HepG2 (cell line): ENCODE results near the gene FAF1. TPM values are rescaled to one million over a fixed set of nuclear protein-coding genes. Genes with fewer than 3 reads are reported as not detected.

Source experiments
- ATAC-seq: fragments of 200-7000 bp; cut with Tn5 transposase; 3 replicates; pipeline ENCODE4 v1.9.1; 2020; ENCODE audit warnings: mild to moderate bottlenecking, moderate library complexity
- BruUV-seq: library from RNA; stranded (reverse); fragments of 400-500 nt; replicated peaks from 2 replicates; lab custom pipeline; 2021; lab: Mats Ljungman, UMichigan
- CTCF ChIA-PET: fragments of 300-600 bp; formaldehyde crosslinking; extraction: SDS; loops from one replicate; lab custom pipeline; 2021; ENCODE audit warnings: low total read pairs, inconsistent platforms, low intra/inter-chr PET ratio; lab: Yijun Ruan, JAX
- POLR2A ChIA-PET: fragments of 350-600 bp; sonication (Branson Sonifier 250); formaldehyde crosslinking; loops from one replicate; lab custom pipeline; 2020; ENCODE audit warnings: antibody characterized with exemption, inconsistent platforms; lab: Yijun Ruan, JAX
- DNase-seq: peaks from one replicate; pipeline ENCODE4 v3.0.0-alpha.2; 2015; ENCODE audit warnings: low spot score
- FAIRE-seq: peaks from 3 replicates; lab custom pipeline; 2011; peaks lifted over from hg19 to GRCh38; lab: Jason Lieb, UNC
- H2AFZ ChIP-seq: one replicate; pipeline ENCODE4 v1.6.1; 2011; ENCODE audit warnings: low read length, inconsistent platforms
- H3K27ac ChIP-seq: fragments of 300-600 bp; 3 replicates; pipeline ENCODE4 v1.8.0; 2011; ENCODE audit warnings: mixed run types, mild to moderate bottlenecking, mixed read lengths, low read length, inconsistent platforms; ENCODE audit not compliant: insufficient read depth; ENCODE audit errors: extremely low read length
- H3K27me3 ChIP-seq, 2 experiments: fragments of 200-600 bp in 1 of 2; 2 replicates in 1 of 2; 3 replicates in 1 of 2; pipeline versions ENCODE4 v1.6.0 to v1.8.0; 2011; ENCODE audit warnings: low read length in 2 of 2, mild to moderate bottlenecking in 2 of 2, moderate library complexity in 2 of 2, inconsistent platforms in 1 of 2; ENCODE audit not compliant: insufficient read depth in 2 of 2, control insufficient read depth in 1 of 2
- H3K36me3 ChIP-seq, 2 experiments: fragments of 200-600 bp in 1 of 2; replicated peaks in 1 of 2; 2 replicates in 1 of 2; 3 replicates in 1 of 2; pipeline versions ENCODE4 v1.5.1 to v1.8.0; 2011; ENCODE audit warnings: low read length in 2 of 2, inconsistent platforms in 1 of 2; ENCODE audit not compliant: insufficient read depth in 2 of 2, control insufficient read depth in 1 of 2
- H3K4me1 ChIP-seq: 2 replicates; pipeline ENCODE4 v1.5.1; 2012; ENCODE audit warnings: low read length, inconsistent platforms; ENCODE audit not compliant: insufficient read depth
- H3K4me2 ChIP-seq: 2 replicates; pipeline ENCODE4 v1.6.0; 2011; ENCODE audit warnings: low read depth, low read length, inconsistent platforms
- H3K4me3 ChIP-seq, 3 experiments: fragments of 200-600 bp in 1 of 3; sonication (generic), shearing (Covaris generic) in 1 of 3; replicated peaks in 1 of 3; 2 replicates each; pipeline ENCODE4 v1.5.1; 2011 to 2016; ENCODE audit warnings: low read length in 3 of 3, inconsistent platforms in 2 of 3, low read depth in 2 of 3, mild to moderate bottlenecking in 2 of 3, control low read depth in 1 of 3, mixed read lengths in 1 of 3; ENCODE audit not compliant: insufficient read depth in 1 of 3
- H3K79me2 ChIP-seq: one replicate; pipeline ENCODE4 v1.6.1; 2011; ENCODE audit warnings: low read length, inconsistent platforms; ENCODE audit not compliant: insufficient read depth
- H3K9ac ChIP-seq: 2 replicates; pipeline ENCODE4 v1.6.0; 2011; ENCODE audit warnings: mild to moderate bottlenecking, low read depth, low read length, inconsistent platforms; ENCODE audit not compliant: insufficient read depth
- H3K9me3 ChIP-seq: 2 replicates; pipeline ENCODE4 v1.5.1; 2012; ENCODE audit warnings: mild to moderate bottlenecking, low read length
- H4K20me1 ChIP-seq: 2 replicates; pipeline ENCODE4 v1.6.0; 2011; ENCODE audit warnings: inconsistent platforms, mild to moderate bottlenecking, low read length, moderate library complexity; ENCODE audit not compliant: insufficient read depth
- SMAD3 ChIP-seq: sonication (generic); formaldehyde crosslinking; IDR thresholded peaks from 2 replicates; pipeline ENCODE4 v1.4.0; 2020; ENCODE audit warnings: missing genetic modification reagents
- TARDBP ChIP-seq: sonication (generic); formaldehyde crosslinking; IDR thresholded peaks from 2 replicates; pipeline ENCODE4 v1.8.0; 2022; ENCODE audit warnings: mild to moderate bottlenecking, missing genetic modification reagents
- ZBTB8A ChIP-seq: sonication (generic); formaldehyde crosslinking; IDR thresholded peaks from 2 replicates; pipeline ENCODE4 v1.4.0; 2020; ENCODE audit warnings: mild to moderate bottlenecking, low read depth, missing genetic modification reagents, borderline replicate concordance
- ZNF124 ChIP-seq: sonication (generic); formaldehyde crosslinking; IDR thresholded peaks from 2 replicates; pipeline ENCODE4 v1.4.0; 2020; ENCODE audit warnings: missing genetic modification reagents
- ZNF264 ChIP-seq: sonication (generic); formaldehyde crosslinking; IDR thresholded peaks from 2 replicates; pipeline ENCODE4 v1.4.0; 2020; ENCODE audit warnings: missing genetic modification reagents
- ZNF274 ChIP-seq: sonication (generic); formaldehyde crosslinking; IDR thresholded peaks from 2 replicates; pipeline ENCODE4 v1.5.1; 2020; ENCODE audit warnings: mild to moderate bottlenecking, missing genetic modification reagents
- ZNF468 ChIP-seq: sonication (generic); formaldehyde crosslinking; IDR thresholded peaks from 2 replicates; pipeline ENCODE4 v1.8.0; 2022; ENCODE audit warnings: mild to moderate bottlenecking, moderate library complexity, missing genetic modification reagents
- WGBS: methylation state at CpG from one replicate; pipeline ENCODE4 v1.1.6; 2017; ENCODE audit warnings: low lambda C conversion rate; 5-methylcytosine and 5-hydroxymethylcytosine counted together
- in situ Hi-C: cut with HindIII; loops from 2 replicates; pipeline ENCODE4 v1.10.0; 2017; ENCODE audit warnings: low pct_unique_long_range_greater_than_20kb; ENCODE audit not compliant: extremely low pct_ligation_motif_present
- intact Hi-C: fragments of 100-400 bp; cut with micrococcal nuclease; formaldehyde crosslinking; loops from one replicate; pipeline ENCODE4 v1.10.0; 2022; ENCODE audit not compliant: unreplicated experiment
- polyA plus RNA-seq, 8 experiments: library from polyadenylated mRNA; depleted of rRNA in 3 of 8; stranded (reverse) in 7 of 8; unstranded in 1 of 8; fragments of >200 nt; fragmentation: Illumina TruSeq in 4 of 8; extraction: Trizol in 4 of 8; gene quantifications; 2 replicates each; pipeline versions ENCODE4 v1.2.1 to v1.2.3, GENCODE V29; 2011 to 2016; ENCODE audit warnings: low read depth in 4 of 8, missing spikeins in 1 of 8, mixed read lengths in 1 of 8; ENCODE audit not compliant: insufficient read depth in 1 of 8
- total RNA-seq, 5 experiments: library from RNA; depleted of rRNA; stranded (reverse); fragments of >200 nt; fragmentation: Illumina TruSeq; extraction: Trizol; gene quantifications; 2 replicates each; pipeline ENCODE4 v1.2.3, GENCODE V29; 2016; ENCODE audit warnings: low read depth in 1 of 5
- TF ChIP-seq, protein P1 (sequence below), 2 experiments: sonication (generic) in 1 of 2; formaldehyde crosslinking in 1 of 2; IDR thresholded peaks; 2 replicates each; pipeline versions ENCODE4 v1.5.1 to v1.6.1; 2011 to 2020; ENCODE audit warnings: borderline replicate concordance in 1 of 2, low read depth in 1 of 2, low read length in 1 of 2, mild to moderate bottlenecking in 1 of 2, missing genetic modification reagents in 1 of 2, moderate library complexity in 1 of 2
- TF ChIP-seq, protein P2 (sequence below): IDR thresholded peaks from 2 replicates; pipeline ENCODE4 v1.6.1; 2016; ENCODE audit warnings: missing compliant biosample characterization, missing genetic modification reagents, borderline replicate concordance
- TF ChIP-seq, protein P3 (sequence below): sonication (generic); formaldehyde crosslinking; IDR thresholded peaks from 2 replicates; pipeline ENCODE4 v1.9.0; 2021; ENCODE audit warnings: missing genetic modification reagents, mild to moderate bottlenecking, borderline replicate concordance
- TF ChIP-seq, protein P4 (sequence below): sonication (generic); formaldehyde crosslinking; IDR thresholded peaks from 2 replicates; pipeline ENCODE4 v1.5.0; 2020; ENCODE audit warnings: mild to moderate bottlenecking, missing genetic modification reagents

FAF1 gene
- total and polyA plus RNA-seq, 2 of the 13 experiments (the other 11 are each of a cell fraction or from before 2014, with no cell fraction given), result 19.4 to 63.3 TPM

DNA sequence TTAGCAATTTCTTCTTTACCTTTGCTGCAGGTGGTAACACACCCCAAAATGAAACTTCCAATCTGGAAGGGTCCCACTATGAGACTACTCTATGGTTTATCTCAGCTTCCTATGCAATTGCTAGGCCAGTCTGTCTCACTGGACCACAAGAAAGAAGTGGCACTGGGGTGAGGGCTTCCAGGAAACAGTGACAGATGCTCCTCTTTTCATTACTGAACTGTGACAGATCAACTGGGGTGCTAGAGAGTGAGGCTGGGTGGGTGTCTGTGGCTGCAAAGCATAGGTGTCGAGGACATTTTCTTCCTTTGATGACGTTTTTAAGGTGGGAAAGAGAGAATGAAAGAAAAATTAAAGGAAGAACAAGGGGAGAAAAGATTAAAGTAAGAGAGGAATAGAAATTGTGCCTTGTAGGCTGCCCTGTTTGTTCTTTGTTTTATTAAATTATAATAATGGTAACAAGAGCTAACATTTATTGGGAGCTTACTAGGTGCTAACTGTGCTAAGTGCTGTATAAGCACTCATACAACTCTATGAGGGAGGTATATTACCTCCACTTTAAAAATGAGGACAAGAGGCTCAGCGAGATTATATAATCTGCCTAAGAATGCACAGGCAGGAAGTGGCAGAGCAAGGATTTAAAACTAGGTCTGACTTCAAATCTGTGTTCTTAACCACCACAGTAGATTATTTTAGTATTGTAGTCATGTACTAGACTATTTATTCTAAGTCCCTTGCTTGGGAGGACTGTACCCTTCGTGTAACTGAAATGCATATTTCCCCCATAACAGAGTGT lies 509.0 kb downstream of the FAF1 start:
- Histone ChIP-seq H2AFZ (no peak overlapping the region), H3K4me1 (no peaks in the 10 kb centered on the region), H3K79me2 (no peaks in the 10 kb centered on the region), H3K4me3 (no peak overlapping the region), H3K27ac (no peak overlapping the region), H3K9ac (no peak overlapping the region), H3K27me3 (no peaks in the 10 kb centered on the region), H4K20me1 (no peaks in the 10 kb centered on the region), H3K4me2 (no peak overlapping the region), H3K9me3 (no peaks in the 10 kb centered on the region), H3K36me3 (peaks cover 0 to 8% of the 10 kb centered on the region in 2 experiments; a peak in 2 of 5 replicates)
- 96% methylated on average over 4 of the region's 4 CpGs for WGBS
- POLR2A ChIA-PET, result no interaction called here
- no peak for TF ChIP-seq ZNF124
- TF ChIP-seq, protein P1, sequence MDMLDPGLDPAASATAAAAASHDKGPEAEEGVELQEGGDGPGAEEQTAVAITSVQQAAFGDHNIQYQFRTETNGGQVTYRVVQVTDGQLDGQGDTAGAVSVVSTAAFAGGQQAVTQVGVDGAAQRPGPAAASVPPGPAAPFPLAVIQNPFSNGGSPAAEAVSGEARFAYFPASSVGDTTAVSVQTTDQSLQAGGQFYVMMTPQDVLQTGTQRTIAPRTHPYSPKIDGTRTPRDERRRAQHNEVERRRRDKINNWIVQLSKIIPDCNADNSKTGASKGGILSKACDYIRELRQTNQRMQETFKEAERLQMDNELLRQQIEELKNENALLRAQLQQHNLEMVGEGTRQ (IDR thresholded peaks at IDR 0.05; ENCODE audit: low read depth, low read length), result no peak
- TF ChIP-seq, protein P1 (CRISPR knock-in tag; IDR thresholded peaks at IDR 0.05; ENCODE audit: borderline replicate concordance), result no peak
- TF ChIP-seq ZNF274 (CRISPR knock-in tag), result no peak
- no peak for TF ChIP-seq ZBTB8A (CRISPR knock-in tag)
- TF ChIP-seq, protein P2, sequence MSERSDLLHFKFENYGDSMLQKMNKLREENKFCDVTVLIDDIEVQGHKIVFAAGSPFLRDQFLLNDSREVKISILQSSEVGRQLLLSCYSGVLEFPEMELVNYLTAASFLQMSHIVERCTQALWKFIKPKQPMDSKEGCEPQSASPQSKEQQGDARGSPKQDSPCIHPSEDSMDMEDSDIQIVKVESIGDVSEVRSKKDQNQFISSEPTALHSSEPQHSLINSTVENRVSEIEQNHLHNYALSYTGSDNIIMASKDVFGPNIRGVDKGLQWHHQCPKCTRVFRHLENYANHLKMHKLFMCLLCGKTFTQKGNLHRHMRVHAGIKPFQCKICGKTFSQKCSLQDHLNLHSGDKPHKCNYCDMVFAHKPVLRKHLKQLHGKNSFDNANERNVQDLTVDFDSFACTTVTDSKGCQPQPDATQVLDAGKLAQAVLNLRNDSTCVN (CRISPR knock-in tag), result no peak
- TF ChIP-seq, protein P3, sequence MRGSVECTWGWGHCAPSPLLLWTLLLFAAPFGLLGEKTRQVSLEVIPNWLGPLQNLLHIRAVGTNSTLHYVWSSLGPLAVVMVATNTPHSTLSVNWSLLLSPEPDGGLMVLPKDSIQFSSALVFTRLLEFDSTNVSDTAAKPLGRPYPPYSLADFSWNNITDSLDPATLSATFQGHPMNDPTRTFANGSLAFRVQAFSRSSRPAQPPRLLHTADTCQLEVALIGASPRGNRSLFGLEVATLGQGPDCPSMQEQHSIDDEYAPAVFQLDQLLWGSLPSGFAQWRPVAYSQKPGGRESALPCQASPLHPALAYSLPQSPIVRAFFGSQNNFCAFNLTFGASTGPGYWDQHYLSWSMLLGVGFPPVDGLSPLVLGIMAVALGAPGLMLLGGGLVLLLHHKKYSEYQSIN, result no peak
- TF ChIP-seq, protein P4, sequence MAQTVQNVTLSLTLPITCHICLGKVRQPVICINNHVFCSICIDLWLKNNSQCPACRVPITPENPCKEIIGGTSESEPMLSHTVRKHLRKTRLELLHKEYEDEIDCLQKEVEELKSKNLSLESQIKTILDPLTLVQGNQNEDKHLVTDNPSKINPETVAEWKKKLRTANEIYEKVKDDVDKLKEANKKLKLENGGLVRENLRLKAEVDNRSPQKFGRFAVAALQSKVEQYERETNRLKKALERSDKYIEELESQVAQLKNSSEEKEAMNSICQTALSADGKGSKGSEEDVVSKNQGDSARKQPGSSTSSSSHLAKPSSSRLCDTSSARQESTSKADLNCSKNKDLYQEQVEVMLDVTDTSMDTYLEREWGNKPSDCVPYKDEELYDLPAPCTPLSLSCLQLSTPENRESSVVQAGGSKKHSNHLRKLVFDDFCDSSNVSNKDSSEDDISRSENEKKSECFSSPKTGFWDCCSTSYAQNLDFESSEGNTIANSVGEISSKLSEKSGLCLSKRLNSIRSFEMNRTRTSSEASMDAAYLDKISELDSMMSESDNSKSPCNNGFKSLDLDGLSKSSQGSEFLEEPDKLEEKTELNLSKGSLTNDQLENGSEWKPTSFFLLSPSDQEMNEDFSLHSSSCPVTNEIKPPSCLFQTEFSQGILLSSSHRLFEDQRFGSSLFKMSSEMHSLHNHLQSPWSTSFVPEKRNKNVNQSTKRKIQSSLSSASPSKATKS (CRISPR knock-in tag), result no peak
- TF ChIP-seq ZNF264 (CRISPR knock-in tag), result no peak
- TF ChIP-seq TARDBP, result no peak
- no peak for TF ChIP-seq ZNF468 (CRISPR knock-in tag)
- TF ChIP-seq SMAD3 (CRISPR knock-in tag), result no peak
- no peak for ATAC-seq
- in situ Hi-C loops, result no loop called here
- DNase-seq, result no peak
- CTCF ChIA-PET, result no interaction called here
- no TSS peak for BruUV-seq
- intact Hi-C loops, result no loop called here
- FAIRE-seq, result no peak
